ENCODE data around the gene DALRD3.

DNA sequence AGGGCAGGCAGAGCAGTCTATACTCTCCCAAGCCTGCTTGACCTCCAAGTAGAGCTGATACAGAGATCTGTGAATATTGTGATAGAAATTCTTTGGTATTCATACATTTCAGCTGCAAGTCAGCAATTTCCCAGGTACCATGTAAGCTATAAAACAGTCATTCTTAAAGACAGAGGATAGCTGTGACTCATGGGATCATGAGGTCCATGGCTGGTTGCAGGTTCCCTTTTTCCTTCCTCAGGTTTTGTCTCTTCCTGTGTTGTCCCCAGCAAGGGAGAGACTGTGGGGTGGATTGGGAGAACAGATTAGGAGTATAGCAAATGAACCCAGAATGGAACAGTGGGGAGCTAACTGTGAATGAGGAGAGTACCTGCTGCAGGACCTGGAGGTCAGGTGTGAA lies 33.7 kb downstream of the DALRD3 start:
- TF ChIP-seq EZH2phosphoT487 (IDR thresholded peaks at IDR 0.05; ENCODE audit: insufficient read depth, low read depth) (no peak), EZH2 (IDR thresholded peaks at IDR 0.05; ENCODE audit: insufficient read depth, poor library complexity, severe bottlenecking) (no peak)

Measured in GM23248 (cell line).